Iris pigment epithelial cell (primary cell): ENCODE results near the gene PSMD8.
"Not testable (repeated sequence)": the region's sequence is repeated elsewhere in the genome, so short reads cannot be mapped to it uniquely, and the experiment has no call there.

Experiments used
- DNase-seq: peaks from one replicate; pipeline ENCODE4 v3.0.0-alpha.2; 2011; ENCODE audit warnings: low read depth

The PSMD8 gene

GRCh38 chr19:38387550-38388348, 13.4 kb downstream of the PSMD8 start, which contains the start of gene GGN:
GGN (minus strand) TSS chr19:38388034; CDS start chr19:38387261, 773 bp downstream.
- DNase-seq: peak; percentile 94

- DNase-seq: peak; percentile 78
Measured at GRCh38 chr19:38388349-38389100, 14.2 kb downstream of the PSMD8 start, which contains the start of gene SPRED3. SPRED3 (plus strand) TSS chr19:38388697; CDS start chr19:38390303, 1,606 bp downstream.

- DNase-seq: peak; percentile 82
Measured at GRCh38 chr19:38389101-38389925, 14.9 kb downstream of the PSMD8 start.

- no peak for DNase-seq
Measured at GRCh38 chr19:38389957-38390924, 15.9 kb downstream of the PSMD8 start.

GRCh38 chr19:38391911-38392464, 17.6 kb downstream of the PSMD8 start:
- DNase-seq: no peak

GRCh38 chr19:38392707-38393308, 18.4 kb downstream of the PSMD8 start:
- peak; percentile 69 for DNase-seq

GRCh38 chr19:38394488-38394887, 20.1 kb downstream of the PSMD8 start:
- peak; percentile 68 for DNase-seq

- DNase-seq: no peak
Measured at GRCh38 chr19:38395381-38396114, 21.2 kb downstream of the PSMD8 start.

- no peak for DNase-seq
Measured at GRCh38 chr19:38399081-38399480, 24.7 kb downstream of the PSMD8 start.

GRCh38 chr19:38399537-38399936, 25.2 kb downstream of the PSMD8 start:
- DNase-seq: no peak

GRCh38 chr19:38400361-38400760, 26.0 kb downstream of the PSMD8 start:
- peak; percentile 44 for DNase-seq

GRCh38 chr19:38401148-38401547, 26.8 kb downstream of the PSMD8 start:
- peak; percentile 37 for DNase-seq

- DNase-seq: no peak
Measured at GRCh38 chr19:38402623-38402966, 28.2 kb downstream of the PSMD8 start.

GRCh38 chr19:38402967-38403674, 28.8 kb downstream of the PSMD8 start, which contains the start of gene FAM98C:
FAM98C (plus strand) TSS chr19:38403093; CDS start chr19:38403154, 61 bp downstream.
- peak; percentile 94 for DNase-seq

- DNase-seq: no peak
Measured at GRCh38 chr19:38404858-38405257, 30.5 kb downstream of the PSMD8 start.

GRCh38 chr19:38405276-38405675, 30.9 kb downstream of the PSMD8 start:
- no peak for DNase-seq

GRCh38 chr19:38409631-38410133, 35.3 kb downstream of the PSMD8 start:
- peak; percentile 67 for DNase-seq

GRCh38 chr19:38410407-38410806, 36.0 kb downstream of the PSMD8 start:
- DNase-seq: not testable (repeated sequence)
